GM18517 (cell line): ENCODE results near the gene KSR1.
"Not testable (repeated sequence)": the region's sequence is repeated elsewhere in the genome, so short reads cannot be mapped to it uniquely, and the experiment has no call there.

Experiments
- ATAC-seq: cut with Tn5 transposase; IDR thresholded peaks from one replicate; pipeline ENCODE4 v1.9.1; 2021; ENCODE audit warnings: mild to moderate bottlenecking, moderate library complexity; ENCODE audit not compliant: unreplicated experiment

KSR1 gene

GRCh38 chr17:27452828-27453227 is 3.4 kb upstream of the KSR1 start:
- no peak for ATAC-seq

GRCh38 chr17:27453471-27453870 is 2.8 kb upstream of the KSR1 start:
- no peak for ATAC-seq

- no peak for ATAC-seq
These were observed 2.2 kb upstream of the KSR1 start for GRCh38 chr17:27454089-27454488.

GRCh38 chr17:27455236-27455913 is 873 bp upstream of the KSR1 start:
- ATAC-seq = no peak

- no peak for ATAC-seq
These were observed 572 bp downstream of the KSR1 start for GRCh38 chr17:27456681-27457359.

GRCh38 chr17:27457360-27457715 is 1.1 kb downstream of the KSR1 start:
- ATAC-seq = no peak

- no peak for ATAC-seq
These were observed 1.7 kb downstream of the KSR1 start for GRCh38 chr17:27457731-27458523.

GRCh38 chr17:27458524-27458908 is 2.3 kb downstream of the KSR1 start:
- no peak for ATAC-seq

- ATAC-seq = no peak
These were observed 3.2 kb downstream of the KSR1 start for GRCh38 chr17:27459433-27459832.

- ATAC-seq = no peak
These were observed 4.0 kb downstream of the KSR1 start for GRCh38 chr17:27460196-27460725.

GRCh38 chr17:27461192-27461859 is 5.1 kb downstream of the KSR1 start:
- ATAC-seq = no peak

GRCh38 chr17:27462149-27462548 is 5.9 kb downstream of the KSR1 start:
- no peak for ATAC-seq

- ATAC-seq = no peak
These were observed 6.5 kb downstream of the KSR1 start for GRCh38 chr17:27462714-27463113.

GRCh38 chr17:27463235-27463677 is 7.0 kb downstream of the KSR1 start:
- ATAC-seq = no peak

- not testable (repeated sequence) for ATAC-seq
These were observed 7.8 kb downstream of the KSR1 start for GRCh38 chr17:27464019-27464418.

GRCh38 chr17:27464431-27464830 is 8.2 kb downstream of the KSR1 start:
- no peak for ATAC-seq

GRCh38 chr17:27465875-27466274 is 9.6 kb downstream of the KSR1 start:
- not testable (repeated sequence) for ATAC-seq

- ATAC-seq = no peak
These were observed 10.1 kb downstream of the KSR1 start for GRCh38 chr17:27466376-27466742.

GRCh38 chr17:27466743-27467375 is 10.6 kb downstream of the KSR1 start:
- ATAC-seq = peak; percentile 66

GRCh38 chr17:27469256-27469655 is 13.0 kb downstream of the KSR1 start:
- no peak for ATAC-seq
